SU-DHL-6 (cell line): Measurements from ENCODE around the gene ACSL6.

ENCODE experiments used
- H2AFZ ChIP-seq: fragments of 200-600 bp; sonication (generic); 2 replicates; pipeline ENCODE4 v1.6.1; 2014; ENCODE audit warnings: low read depth, mild to moderate bottlenecking, moderate library complexity, mixed read lengths, antibody characterized with exemption, low read length; ENCODE audit not compliant: severe bottlenecking
- H3F3A ChIP-seq: fragments of 200-600 bp; shearing (Covaris generic); 2 replicates; pipeline ENCODE4 v1.6.0; 2016; ENCODE audit warnings: antibody characterized with exemption, mild to moderate bottlenecking; ENCODE audit not compliant: insufficient read depth
- H3K27ac ChIP-seq: fragments of 200-600 bp; sonication (generic); 2 replicates; pipeline ENCODE4 v1.5.1; 2016; ENCODE audit warnings: low read depth, mild to moderate bottlenecking, low read length, moderate library complexity, mixed read lengths
- H3K27me3 ChIP-seq: fragments of 200-600 bp; sonication (generic), shearing (Covaris generic); 2 replicates; pipeline ENCODE4 v1.6.0; 2014; ENCODE audit warnings: mild to moderate bottlenecking, low read length
- H3K36me3 ChIP-seq: fragments of 200-600 bp; sonication (generic); 2 replicates; pipeline ENCODE4 v1.6.1; 2014; ENCODE audit warnings: mild to moderate bottlenecking, low read length, mixed read lengths
- H3K4me2 ChIP-seq: fragments of 300-600, 200-600 bp; shearing (Covaris generic), sonication (generic); 2 replicates; pipeline ENCODE4 v1.6.0; 2014; ENCODE audit warnings: low read length, low read depth, mild to moderate bottlenecking; ENCODE audit not compliant: poor library complexity, severe bottlenecking
- H3K4me3 ChIP-seq: fragments of 200-600 bp; sonication (generic); 2 replicates; pipeline ENCODE4 v1.5.1; 2014; ENCODE audit warnings: antibody characterized with exemption, low read length, mild to moderate bottlenecking, mixed read lengths; ENCODE audit not compliant: insufficient read depth, poor library complexity, severe bottlenecking
- H3K79me2 ChIP-seq: fragments of 200-600 bp; sonication (generic); 2 replicates; pipeline ENCODE4 v1.6.1; 2014; ENCODE audit warnings: mild to moderate bottlenecking, low read length, moderate library complexity; ENCODE audit not compliant: insufficient read depth
- H3K9ac ChIP-seq: fragments of 200-600 bp; sonication (generic); 2 replicates; pipeline ENCODE4 v1.7.0; 2014; ENCODE audit warnings: mild to moderate bottlenecking, low read length
- H3K9me2 ChIP-seq: fragments of 200-600 bp; sonication (generic); replicated peaks from 2 replicates; pipeline ENCODE4 v1.6.1; 2014; ENCODE audit warnings: low read length; ENCODE audit not compliant: insufficient read depth
- H3K9me3 ChIP-seq: fragments of 200-600 bp; sonication (generic); 2 replicates; pipeline ENCODE4 v1.6.1; 2014; ENCODE audit warnings: low read length, mixed read lengths; ENCODE audit not compliant: insufficient read depth
- H4K20me1 ChIP-seq: fragments of 200-600 bp; sonication (generic); 2 replicates; pipeline ENCODE4 v1.6.1; 2014; ENCODE audit warnings: low read depth, mild to moderate bottlenecking, antibody characterized with exemption, low read length, moderate library complexity, mixed read lengths
- EZH2phosphoT487 ChIP-seq: fragments of 200-600 bp; sonication (generic), shearing (Covaris generic); conservative IDR thresholded peaks from 2 replicates; pipeline ENCODE4 v1.6.1; 2018; ENCODE audit warnings: mild to moderate bottlenecking, antibody characterized with exemption, low read length, moderate library complexity, mixed read lengths
- TF ChIP-seq, protein P1 (sequence below): fragments of 200-600 bp; sonication (generic); IDR thresholded peaks from one replicate; pipeline ENCODE4 v1.5.1; 2017; ENCODE audit warnings: antibody characterized with exemption, mild to moderate bottlenecking, low read length, moderate library complexity; ENCODE audit not compliant: insufficient read depth, poor library complexity, severe bottlenecking

ACSL6 gene

DNA sequence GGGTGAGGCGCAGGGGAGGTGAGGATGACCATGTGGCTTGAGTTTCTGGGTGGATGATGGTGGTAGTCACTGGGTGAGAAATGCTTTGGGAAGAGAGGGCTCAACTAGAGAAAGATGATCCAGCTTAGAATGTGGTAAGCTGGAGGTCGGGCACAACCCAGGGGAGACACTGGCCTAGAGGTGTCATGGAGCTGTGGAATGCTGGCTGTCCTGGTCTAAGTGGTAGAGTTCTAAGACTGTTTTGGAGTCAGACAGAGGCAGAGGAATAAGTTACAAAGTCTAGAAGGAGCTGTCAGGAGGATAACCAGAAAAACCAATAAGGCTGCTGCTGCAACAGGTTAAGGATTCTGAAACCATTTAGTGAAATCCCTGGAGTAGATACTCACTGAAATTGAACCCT, 19.2 kb upstream of the ACSL6 start:
- no peak overlapping the region for H3K4me3 ChIP-seq
- H4K20me1 ChIP-seq = no peaks in the 10 kb centered on the region
- H3K9ac ChIP-seq = no peak overlapping the region
- H3K27me3 ChIP-seq = no peaks in the 10 kb centered on the region; the same call in 1 of the 2 replicates
- H3K9me2 ChIP-seq = no peaks in the 10 kb centered on the region
- H3K79me2 ChIP-seq = no peaks in the 10 kb centered on the region
- H3F3A ChIP-seq = no peaks in the 10 kb centered on the region
- H2AFZ ChIP-seq = no peak overlapping the region
- no peak overlapping the region for H3K4me2 ChIP-seq
- no peak overlapping the region for H3K27ac ChIP-seq
- no peaks in the 10 kb centered on the region for H3K36me3 ChIP-seq
- no peaks in the 10 kb centered on the region for H3K9me3 ChIP-seq
- TF ChIP-seq, protein P1, sequence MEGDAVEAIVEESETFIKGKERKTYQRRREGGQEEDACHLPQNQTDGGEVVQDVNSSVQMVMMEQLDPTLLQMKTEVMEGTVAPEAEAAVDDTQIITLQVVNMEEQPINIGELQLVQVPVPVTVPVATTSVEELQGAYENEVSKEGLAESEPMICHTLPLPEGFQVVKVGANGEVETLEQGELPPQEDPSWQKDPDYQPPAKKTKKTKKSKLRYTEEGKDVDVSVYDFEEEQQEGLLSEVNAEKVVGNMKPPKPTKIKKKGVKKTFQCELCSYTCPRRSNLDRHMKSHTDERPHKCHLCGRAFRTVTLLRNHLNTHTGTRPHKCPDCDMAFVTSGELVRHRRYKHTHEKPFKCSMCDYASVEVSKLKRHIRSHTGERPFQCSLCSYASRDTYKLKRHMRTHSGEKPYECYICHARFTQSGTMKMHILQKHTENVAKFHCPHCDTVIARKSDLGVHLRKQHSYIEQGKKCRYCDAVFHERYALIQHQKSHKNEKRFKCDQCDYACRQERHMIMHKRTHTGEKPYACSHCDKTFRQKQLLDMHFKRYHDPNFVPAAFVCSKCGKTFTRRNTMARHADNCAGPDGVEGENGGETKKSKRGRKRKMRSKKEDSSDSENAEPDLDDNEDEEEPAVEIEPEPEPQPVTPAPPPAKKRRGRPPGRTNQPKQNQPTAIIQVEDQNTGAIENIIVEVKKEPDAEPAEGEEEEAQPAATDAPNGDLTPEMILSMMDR = no peak
- TF ChIP-seq EZH2phosphoT487 = no peak

DNA sequence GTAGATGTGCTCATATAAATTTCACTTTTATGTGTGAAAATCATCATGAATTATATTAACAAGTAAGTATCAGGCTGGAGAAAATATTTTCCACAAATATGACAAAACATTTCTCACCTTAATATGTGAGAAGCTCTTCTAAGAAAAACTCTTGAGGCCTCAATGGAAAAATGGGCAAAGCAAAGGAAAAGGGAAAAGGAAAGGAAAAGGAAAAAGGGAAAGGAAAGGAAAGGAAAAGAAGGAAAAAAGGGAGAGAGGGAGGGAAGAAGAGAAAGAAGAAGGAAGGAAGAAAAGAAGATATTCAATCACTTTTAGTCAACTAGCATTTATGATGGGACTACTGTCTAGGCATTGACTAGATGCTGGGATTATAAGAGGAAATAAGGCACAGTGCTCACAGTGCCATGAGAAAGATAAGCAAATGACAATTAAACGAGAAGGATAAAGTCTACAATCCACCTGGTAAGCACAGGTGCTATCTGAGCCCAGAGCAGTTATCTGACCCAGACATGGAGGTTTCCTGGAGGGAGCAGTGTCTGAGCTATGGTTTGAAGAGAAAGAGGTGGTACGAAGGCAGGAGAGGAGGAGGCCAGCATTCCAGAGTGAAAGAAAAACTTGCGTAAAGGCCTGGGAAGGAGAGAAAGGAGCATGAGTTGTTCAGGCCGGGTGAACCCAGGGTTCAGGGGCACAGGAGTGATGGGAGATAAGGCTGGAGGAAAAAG, 18.3 kb upstream of the ACSL6 start:
- H3K4me3 ChIP-seq = no peak overlapping the region
- H3K9ac ChIP-seq = no peak overlapping the region
- no peaks in the 10 kb centered on the region for H4K20me1 ChIP-seq
- no peak overlapping the region for H3K4me2 ChIP-seq
- H3K9me2 ChIP-seq = no peaks in the 10 kb centered on the region
- H3K9me3 ChIP-seq = no peaks in the 10 kb centered on the region
- no peak overlapping the region for H2AFZ ChIP-seq
- H3K27ac ChIP-seq = no peak overlapping the region
- H3K27me3 ChIP-seq = no peaks in the 10 kb centered on the region; the same call in 1 of the 2 replicates
- H3K79me2 ChIP-seq = no peaks in the 10 kb centered on the region
- no peaks in the 10 kb centered on the region for H3F3A ChIP-seq
- no peak for TF ChIP-seq EZH2phosphoT487
- TF ChIP-seq, protein P1 = no peak
- no peaks in the 10 kb centered on the region for H3K36me3 ChIP-seq

DNA sequence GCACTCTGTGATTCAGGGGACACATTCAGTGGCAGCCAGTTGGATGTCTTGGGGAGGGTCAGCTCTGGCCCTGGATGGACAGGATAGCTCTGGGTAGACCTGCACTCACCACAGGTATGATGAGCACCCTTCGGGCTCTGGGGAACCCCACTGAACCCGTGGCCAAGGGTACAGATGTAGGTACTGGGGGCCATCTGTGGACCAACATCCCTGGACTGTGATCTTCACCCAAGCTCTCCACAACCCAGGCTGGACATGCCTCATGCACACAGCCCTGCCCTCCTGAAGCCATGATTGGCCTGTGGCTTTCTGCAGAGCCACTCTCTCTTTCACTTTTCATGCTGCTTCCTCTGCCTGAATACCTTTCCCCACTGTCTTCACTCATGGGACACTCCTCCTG, 15.6 kb upstream of the ACSL6 start:
- H3K9me3 ChIP-seq = no peaks in the 10 kb centered on the region
- H2AFZ ChIP-seq = no peak overlapping the region
- TF ChIP-seq, protein P1 = no peak
- no peaks in the 10 kb centered on the region for H3F3A ChIP-seq
- H3K27ac ChIP-seq = no peak overlapping the region
- no peaks in the 10 kb centered on the region for H3K9me2 ChIP-seq
- no peak overlapping the region for H3K4me3 ChIP-seq
- no peaks in the 10 kb centered on the region for H3K27me3 ChIP-seq
- no peak overlapping the region for H3K4me2 ChIP-seq
- H3K79me2 ChIP-seq = no peaks in the 10 kb centered on the region
- H4K20me1 ChIP-seq = no peaks in the 10 kb centered on the region
- no peak overlapping the region for H3K9ac ChIP-seq
- no peaks in the 10 kb centered on the region for H3K36me3 ChIP-seq
